HG03064 (cell line): ENCODE results near the gene ZP3.
"Not testable (repeated sequence)": the region's sequence is repeated elsewhere in the genome, so short reads cannot be mapped to it uniquely, and the experiment has no call there.

ENCODE experiments used
- ATAC-seq: cut with Tn5 transposase; IDR thresholded peaks from one replicate; pipeline ENCODE4 v1.9.1; 2021; ENCODE audit warnings: low read depth; ENCODE audit not compliant: unreplicated experiment

Gene ZP3

DNA sequence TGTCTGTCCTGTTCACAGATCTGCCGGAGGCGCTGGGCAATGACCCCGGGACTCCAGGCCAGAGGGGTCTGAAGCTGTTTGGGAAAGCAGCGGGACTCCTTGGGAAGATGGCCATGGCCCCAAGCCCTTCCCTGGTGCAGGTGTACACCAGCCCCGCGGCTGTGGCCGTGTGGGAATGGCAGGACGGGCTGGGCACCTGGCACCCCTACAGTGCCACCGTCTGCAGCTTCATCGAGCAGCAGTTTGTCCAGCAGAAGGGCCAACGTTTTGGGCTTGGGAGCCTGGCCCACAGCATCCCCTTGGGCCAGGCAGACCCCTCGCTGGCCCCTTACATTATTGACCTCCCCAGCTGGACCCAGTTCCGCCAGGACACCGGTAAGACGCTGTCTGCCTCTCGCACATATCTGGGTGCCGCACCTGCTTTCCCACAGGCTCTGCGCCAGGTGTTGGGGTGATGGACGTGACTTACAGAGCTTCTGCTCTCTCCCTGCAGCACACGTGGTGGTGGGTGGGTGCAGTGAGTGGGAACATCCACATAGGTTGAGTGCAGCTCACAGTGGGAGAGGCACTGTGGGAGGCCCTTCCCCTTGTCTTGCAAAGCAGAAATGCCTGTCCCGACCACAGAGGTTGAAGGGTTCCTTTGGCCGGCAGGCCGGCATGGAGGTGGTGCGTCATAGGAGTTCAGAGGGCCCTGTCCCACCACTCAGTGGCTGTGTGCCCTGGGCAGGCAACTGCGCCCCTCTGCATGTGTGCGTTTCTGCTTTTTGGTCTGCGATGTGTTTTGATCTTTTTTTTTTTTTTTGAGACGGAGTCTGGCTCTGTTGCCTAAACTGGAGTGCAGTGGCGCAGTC lies 55.9 kb downstream of the ZP3 start:
- not testable (repeated sequence) for ATAC-seq

- ATAC-seq = not testable (repeated sequence)
Measured at GRCh38 chr7:76482660-76483059, 57.9 kb downstream of the ZP3 start.

- not testable (repeated sequence) for ATAC-seq
Measured at GRCh38 chr7:76483081-76483480, 58.3 kb downstream of the ZP3 start.

- not testable (repeated sequence) for ATAC-seq
Measured at GRCh38 chr7:76484456-76484855, 59.7 kb downstream of the ZP3 start.

DNA sequence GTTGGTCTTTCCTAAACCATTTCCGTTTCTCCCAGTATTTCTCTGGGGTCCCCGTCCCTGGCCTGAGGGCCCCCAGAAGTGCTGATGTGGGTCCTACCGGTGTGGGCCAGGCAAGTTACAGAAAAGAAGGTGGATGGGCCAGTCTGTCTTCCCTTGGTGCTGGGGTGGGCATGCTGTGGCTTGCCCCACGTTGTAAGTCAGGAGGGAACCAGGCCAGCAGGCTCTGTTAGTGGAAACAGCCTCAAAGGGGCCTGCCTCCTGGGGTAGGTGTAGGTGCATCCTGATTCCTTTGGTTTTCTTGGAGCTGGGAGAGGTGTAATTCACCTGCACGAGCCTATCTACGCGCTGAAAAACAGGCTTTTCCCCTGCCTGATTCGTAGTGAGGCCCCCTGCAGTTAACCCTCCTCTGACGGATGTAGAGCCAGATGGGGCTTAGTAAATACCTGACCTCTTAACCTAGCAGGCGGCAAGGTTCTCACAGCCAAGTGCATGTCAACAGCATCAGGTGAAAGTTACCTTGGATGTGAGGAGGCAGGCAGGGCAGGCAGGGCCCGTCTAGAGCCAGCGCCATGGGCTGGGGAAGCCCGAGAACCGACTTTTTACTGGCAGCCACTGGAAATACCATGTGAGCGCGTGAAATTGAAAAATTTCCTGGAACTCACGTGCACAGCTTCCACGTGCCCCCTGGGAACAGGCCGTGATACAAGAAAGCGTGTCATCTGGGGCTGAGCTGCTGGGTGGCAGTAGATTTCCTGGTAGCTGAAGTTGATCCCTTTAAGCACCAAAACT lies 61.3 kb downstream of the ZP3 start:
- peak; percentile 9 for ATAC-seq

DNA sequence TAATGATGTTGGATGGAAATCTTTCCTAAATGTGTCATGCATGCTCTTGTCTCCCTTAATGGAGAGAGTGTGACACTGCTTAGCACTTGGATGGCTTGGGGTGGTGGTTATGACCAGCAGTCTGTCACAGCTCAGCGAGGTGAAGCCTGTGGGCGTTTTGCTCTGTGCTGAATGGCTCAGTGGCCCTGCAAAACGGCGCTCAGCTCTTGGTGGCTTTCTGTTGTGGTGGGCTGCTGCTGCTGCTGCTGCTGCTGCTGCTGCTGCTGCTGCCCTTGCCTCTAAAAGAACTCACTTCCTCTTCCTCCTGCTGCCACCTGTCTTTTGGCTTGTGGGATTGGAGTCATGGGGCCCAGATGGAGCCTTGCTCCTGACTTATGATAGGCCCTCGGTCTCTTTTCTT lies 61.9 kb downstream of the ZP3 start:
- peak; percentile 99 for ATAC-seq

GRCh38 chr7:76487969-76488368 lies 63.2 kb downstream of the ZP3 start:
- not testable (repeated sequence) for ATAC-seq
